GM12873 (cell line): ENCODE measurements around the gene EXOG.

Source experiments
- CTCF ChIP-seq: IDR thresholded peaks from 2 replicates; pipeline ENCODE4 v1.5.1; 2012; ENCODE audit warnings: low read depth, mild to moderate bottlenecking, moderate library complexity, low read length, control low read depth; ENCODE audit not compliant: insufficient read depth; ENCODE audit errors: missing control alignments

EXOG gene

GRCh38 chr3:38465588-38466154 lies 30.5 kb upstream of the EXOG start:
- no peak for TF ChIP-seq CTCF

GRCh38 chr3:38468765-38469164 lies 27.4 kb upstream of the EXOG start:
- no peak for TF ChIP-seq CTCF

GRCh38 chr3:38469852-38470251 lies 26.3 kb upstream of the EXOG start:
- no peak for TF ChIP-seq CTCF

GRCh38 chr3:38471260-38471857 lies 24.8 kb upstream of the EXOG start:
- no peak for TF ChIP-seq CTCF

- TF ChIP-seq CTCF = no peak
Observed at GRCh38 chr3:38472342-38472741, 23.8 kb upstream of the EXOG start.

GRCh38 chr3:38473229-38473628 lies 22.9 kb upstream of the EXOG start:
- no peak for TF ChIP-seq CTCF

GRCh38 chr3:38474928-38475605 lies 21.1 kb upstream of the EXOG start:
- no peak for TF ChIP-seq CTCF
